GM23248 (cell line): ENCODE measurements around the gene ERH. TPM values are rescaled to one million over a fixed set of nuclear protein-coding genes. Genes with fewer than 3 reads are reported as not detected.

Experiments used
- DNase-seq: peaks from one replicate; pipeline ENCODE4 v3.0.0-alpha.2; 2015
- H2AFZ ChIP-seq: fragments of 200-600 bp; sonication (generic); 2 replicates; pipeline ENCODE4 v1.6.1; 2016; ENCODE audit warnings: antibody characterized with exemption
- H3F3A ChIP-seq: fragments of 200-600 bp; sonication (generic); 2 replicates; pipeline ENCODE4 v1.6.1; 2016; ENCODE audit warnings: mild to moderate bottlenecking, antibody characterized with exemption, mixed run types; ENCODE audit not compliant: insufficient read depth
- H3K27ac ChIP-seq: fragments of 200-600 bp; sonication (generic); 2 replicates; pipeline ENCODE4 v1.5.1; 2016; ENCODE audit warnings: mild to moderate bottlenecking
- H3K27me3 ChIP-seq: fragments of 200-600 bp; sonication (generic); replicated peaks from 2 replicates; pipeline ENCODE4 v1.6.1; 2016; ENCODE audit warnings: mild to moderate bottlenecking; ENCODE audit not compliant: insufficient read depth
- H3K36me3 ChIP-seq: fragments of 200-600 bp; sonication (generic); 2 replicates; pipeline ENCODE4 v1.6.1; 2016; ENCODE audit warnings: low read depth, mild to moderate bottlenecking
- H3K4me1 ChIP-seq: fragments of 200-600 bp; sonication (generic); 2 replicates; pipeline ENCODE4 v1.6.1; 2016; ENCODE audit warnings: mild to moderate bottlenecking; ENCODE audit not compliant: insufficient read depth
- H3K4me2 ChIP-seq: fragments of 200-600 bp; sonication (generic); one replicate; pipeline ENCODE4 v1.6.1; 2016; ENCODE audit warnings: mild to moderate bottlenecking; ENCODE audit not compliant: unreplicated experiment
- H3K4me3 ChIP-seq: fragments of 200-600 bp; sonication (generic); 2 replicates; pipeline ENCODE4 v1.5.1; 2016; ENCODE audit warnings: mild to moderate bottlenecking
- H3K79me2 ChIP-seq: fragments of 200-600 bp; sonication (generic); 2 replicates; pipeline ENCODE4 v1.6.1; 2016; ENCODE audit warnings: mild to moderate bottlenecking; ENCODE audit not compliant: insufficient read depth
- H3K9ac ChIP-seq: fragments of 200-600 bp; sonication (generic); 2 replicates; pipeline ENCODE4 v1.6.1; 2016; ENCODE audit warnings: mild to moderate bottlenecking
- H3K9me2 ChIP-seq: fragments of 200-600 bp; sonication (generic); 2 replicates; pipeline ENCODE4 v1.6.1; 2016; ENCODE audit warnings: mixed run types, mild to moderate bottlenecking, moderate library complexity; ENCODE audit not compliant: insufficient read depth
- H3K9me3 ChIP-seq: fragments of 200-600 bp; sonication (generic); one replicate; pipeline ENCODE4 v1.6.1; 2017; ENCODE audit warnings: low read depth
- H4K20me1 ChIP-seq: fragments of 200-600 bp; sonication (generic); 2 replicates; pipeline ENCODE4 v1.6.0; 2016; ENCODE audit not compliant: insufficient read depth
- EZH2 ChIP-seq: fragments of 200-600 bp; sonication (generic); IDR thresholded peaks from 2 replicates; pipeline ENCODE4 v1.6.1; 2018; ENCODE audit warnings: antibody characterized with exemption, mild to moderate bottlenecking; ENCODE audit not compliant: insufficient read depth, poor library complexity, severe bottlenecking
- EZH2phosphoT487 ChIP-seq: fragments of 200-600 bp; sonication (generic); IDR thresholded peaks from 2 replicates; pipeline ENCODE4 v1.6.1; 2018; ENCODE audit warnings: antibody characterized with exemption, moderate library complexity, mild to moderate bottlenecking, low read depth; ENCODE audit not compliant: insufficient read depth
- whole genome bisulfite sequencing, 2 experiments: methylation state at CpG; one replicate each; pipeline ENCODE4 v1.1.6; 2015 to 2017; ENCODE audit warnings: low lambda C conversion rate in 2 of 2, low coverage in 1 of 2; ENCODE audit errors: missing lambda C conversion rate in 2 of 2; 5-methylcytosine and 5-hydroxymethylcytosine counted together
- in situ Hi-C: fragments of 300-500 bp; cut with MboI; formaldehyde crosslinking; loops from 2 replicates; pipeline ENCODE4 v1.15.0; 2020
- polyA plus RNA-seq: library from polyadenylated mRNA; unstranded; fragments of >200 nt; fragmentation: Nextera tagmentation; extraction: Ambion mirVana; gene quantifications from 2 replicates; pipeline ENCODE4 v1.2.1, GENCODE V29; 2016
- total RNA-seq: library from RNA; depleted of rRNA; stranded (reverse); fragments of >200 nt; shearing (Covaris generic); gene quantifications from 2 replicates; pipeline ENCODE4 v1.2.3, GENCODE V29; 2014

Gene ERH
- total and polyA plus RNA-seq, 2 experiments from 2014 or later, result 70.4 to 136 TPM

DNA sequence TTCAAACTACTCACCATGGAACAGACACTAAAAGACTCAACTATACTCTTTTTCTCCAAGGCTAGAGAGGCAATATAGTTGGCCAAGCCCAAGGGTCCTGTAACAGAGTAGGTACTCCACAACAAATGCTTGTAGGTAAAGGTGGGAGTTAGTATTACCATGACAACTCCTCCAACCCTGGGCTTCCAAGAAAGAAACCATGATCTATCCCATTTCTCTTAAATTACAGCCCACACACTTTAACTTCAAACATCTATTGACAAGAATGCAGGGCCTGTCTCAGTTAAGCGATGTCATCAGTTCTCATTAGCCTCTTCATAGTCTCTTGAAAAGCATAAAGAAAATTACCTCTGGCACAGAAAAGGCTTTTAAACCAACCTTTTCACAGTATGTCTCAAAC is 25.0 kb downstream of the ERH start:
- WGBS, 2 experiments, result 0% methylated on average over 1 of the region's 1 CpG
- Histone ChIP-seq H3K4me2 (no peak overlapping the region), H3F3A (no peaks in the 10 kb centered on the region; the same call in 1 of the 2 replicates), H2AFZ (no peak overlapping the region), H3K27me3 (no peaks in the 10 kb centered on the region), H3K9ac (no peak overlapping the region), H4K20me1 (no peaks in the 10 kb centered on the region), H3K4me1 (0 out of 2 replicates have a peak, but pooled peaks cover 3% of the 10 kb centered on the region), H3K9me3 (no peaks in the 10 kb centered on the region), H3K9me2 (no peaks in the 10 kb centered on the region), H3K79me2 (no peaks in the 10 kb centered on the region), H3K36me3 (0 out of 2 replicates have a peak, but pooled peaks cover 3% of the 10 kb centered on the region), H3K4me3 (no peak overlapping the region), H3K27ac (no peak overlapping the region)
- TF ChIP-seq EZH2phosphoT487 (no peak), EZH2 (no peak)
- in situ Hi-C loops, result no loop called here
- DNase-seq, result no peak

DNA sequence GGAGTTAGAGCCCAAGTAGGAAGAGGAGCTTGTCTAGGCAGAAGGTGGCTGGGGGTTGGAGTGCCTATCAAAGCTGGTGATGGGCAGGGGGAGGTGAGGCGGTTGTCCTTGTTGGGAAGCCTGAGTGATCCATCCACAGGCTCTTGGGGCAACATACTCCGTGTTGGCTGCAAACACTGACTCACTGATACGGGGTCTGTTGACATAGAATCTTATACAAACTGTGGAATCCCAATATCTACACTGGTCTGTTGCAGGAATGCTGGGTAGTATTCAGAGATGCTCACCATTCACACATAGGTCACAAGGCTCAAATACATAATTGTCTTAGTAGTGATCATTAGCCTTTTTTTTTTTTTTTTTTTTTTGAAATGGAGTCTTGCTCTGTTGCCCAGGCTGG is 26.0 kb downstream of the ERH start:
- H3K4me2 ChIP-seq, result no peak overlapping the region
- TF ChIP-seq EZH2 (no peak), EZH2phosphoT487 (no peak)
- no peaks in the 10 kb centered on the region for H3K36me3 ChIP-seq
- no peak for DNase-seq
- H3K9ac ChIP-seq, result no peak overlapping the region
- no peaks in the 10 kb centered on the region for H4K20me1 ChIP-seq
- no peak overlapping the region for H3K27ac ChIP-seq
- H3K9me2 ChIP-seq, result no peaks in the 10 kb centered on the region
- no peak overlapping the region for H3K4me3 ChIP-seq
- in situ Hi-C loops, result no loop called here
- H2AFZ ChIP-seq, result no peak overlapping the region
- H3F3A ChIP-seq, result no peaks in the 10 kb centered on the region
- H3K79me2 ChIP-seq, result no peaks in the 10 kb centered on the region
- H3K27me3 ChIP-seq, result no peaks in the 10 kb centered on the region
- 0 out of 2 replicates have a peak, but pooled peaks cover 3% of the 10 kb centered on the region for H3K4me1 ChIP-seq
- WGBS, 2 experiments, result 95 to 100% methylated on average over 3 of the region's 3 CpGs
- H3K9me3 ChIP-seq, result no peaks in the 10 kb centered on the region

DNA sequence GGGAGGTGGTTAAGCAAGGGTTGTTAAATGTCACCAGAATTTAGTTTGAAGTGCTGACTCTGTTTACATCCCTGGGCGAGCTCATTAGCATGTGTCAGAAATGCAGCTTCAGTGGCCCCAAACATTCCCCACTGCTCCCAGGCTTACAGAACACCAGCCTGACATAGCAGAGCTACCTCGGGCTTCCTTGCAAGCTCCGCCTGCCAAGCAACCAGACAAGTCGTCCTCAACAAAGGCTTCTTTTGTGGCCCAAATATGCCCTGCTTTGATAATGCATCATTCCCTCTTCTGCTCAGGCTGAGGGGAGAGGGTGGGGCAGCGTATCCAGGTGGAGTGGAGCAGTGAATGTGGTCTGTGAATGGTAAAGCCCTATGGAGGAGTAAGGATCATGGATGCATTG is 28.0 kb downstream of the ERH start:
- Histone ChIP-seq H3K79me2 (no peaks in the 10 kb centered on the region), H3K36me3 (no peaks in the 10 kb centered on the region), H3K9ac (no peak overlapping the region), H2AFZ (no peak overlapping the region), H4K20me1 (no peaks in the 10 kb centered on the region), H3K9me2 (no peaks in the 10 kb centered on the region), H3K27me3 (no peaks in the 10 kb centered on the region), H3K4me3 (no peak overlapping the region), H3K4me2 (no peak overlapping the region), H3K9me3 (no peaks in the 10 kb centered on the region), H3K4me1 (no peaks in the 10 kb centered on the region), H3F3A (no peaks in the 10 kb centered on the region), H3K27ac (no peak overlapping the region)
- WGBS, 2 experiments, result 64 to 67% methylated on average over 5 of the region's 5 CpGs
- DNase-seq, result no peak
- in situ Hi-C loops, result no loop called here
- TF ChIP-seq EZH2phosphoT487 (no peak), EZH2 (no peak)

DNA sequence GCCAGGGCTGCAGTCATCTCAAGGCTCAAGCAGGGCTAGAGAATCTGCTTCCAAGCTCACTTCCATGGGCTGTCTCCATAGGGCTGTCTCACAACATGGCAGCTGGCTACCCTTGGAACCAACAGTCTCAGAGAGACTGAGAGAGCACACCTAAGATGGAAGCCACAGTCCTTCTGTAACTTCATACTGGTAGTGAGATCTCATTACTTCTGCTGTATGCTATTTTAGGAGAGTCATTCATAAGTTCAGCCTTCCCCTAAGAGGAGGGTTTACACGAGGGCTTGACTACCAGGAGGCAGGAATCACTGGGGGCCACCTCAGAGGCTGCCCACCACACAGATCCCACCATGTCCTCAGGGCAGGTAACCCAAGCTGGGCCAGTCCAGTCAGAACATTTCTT is 29.7 kb downstream of the ERH start:
- in situ Hi-C loops, result loop anchor here (10.0 kb wide), 1 partner anchor 114 kb away; no protein-coding TSS in a partner anchor
- H3K9me3 ChIP-seq, result no peaks in the 10 kb centered on the region
- no peak for DNase-seq
- H2AFZ ChIP-seq, result no peak overlapping the region
- no peaks in the 10 kb centered on the region for H3K79me2 ChIP-seq
- no peaks in the 10 kb centered on the region for H3K27me3 ChIP-seq
- H3K4me2 ChIP-seq, result no peak overlapping the region
- no peaks in the 10 kb centered on the region for H3K4me1 ChIP-seq
- H3K4me3 ChIP-seq, result no peak overlapping the region
- H3K9me2 ChIP-seq, result no peaks in the 10 kb centered on the region
- TF ChIP-seq EZH2phosphoT487 (no peak), EZH2 (no peak)
- 15 to 33% methylated on average over 1 of the region's 1 CpG for WGBS, 2 experiments
- H4K20me1 ChIP-seq, result no peaks in the 10 kb centered on the region
- no peak overlapping the region for H3K27ac ChIP-seq
- H3K36me3 ChIP-seq, result no peaks in the 10 kb centered on the region
- H3F3A ChIP-seq, result no peaks in the 10 kb centered on the region
- no peak overlapping the region for H3K9ac ChIP-seq

DNA sequence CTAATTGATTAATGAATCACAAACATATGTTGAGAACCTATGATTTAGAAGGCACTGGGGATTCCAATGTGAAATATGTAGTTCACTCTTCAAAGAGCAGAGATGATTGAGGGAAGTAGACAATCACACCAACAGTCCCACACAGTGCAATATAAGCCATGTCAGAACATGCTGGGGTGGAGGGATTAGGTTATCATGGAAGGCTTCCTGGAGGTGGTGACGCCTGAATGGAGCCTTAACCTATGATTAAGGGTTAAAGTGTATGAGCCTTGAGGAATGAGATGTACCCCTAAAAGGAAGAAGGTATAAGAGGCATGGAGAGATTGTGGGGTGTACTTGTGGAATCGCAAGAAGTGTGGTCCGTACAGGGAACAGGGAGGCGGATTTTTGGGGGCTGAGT is 31.3 kb downstream of the ERH start:
- Histone ChIP-seq H3K4me1 (no peaks in the 10 kb centered on the region), H3F3A (no peaks in the 10 kb centered on the region), H3K9ac (no peak overlapping the region), H4K20me1 (no peaks in the 10 kb centered on the region), H3K27ac (no peak overlapping the region), H3K4me3 (no peak overlapping the region), H3K27me3 (no peaks in the 10 kb centered on the region), H3K4me2 (no peak overlapping the region), H3K79me2 (no peaks in the 10 kb centered on the region), H3K36me3 (no peaks in the 10 kb centered on the region), H2AFZ (no peak overlapping the region), H3K9me3 (no peaks in the 10 kb centered on the region), H3K9me2 (no peaks in the 10 kb centered on the region)
- DNase-seq, result no peak
- WGBS, 2 experiments, result 97% methylated on average over 4 of the region's 4 CpGs
- no peak for TF ChIP-seq EZH2
- TF ChIP-seq EZH2phosphoT487, result no peak
- in situ Hi-C loops, result loop anchor here (10.0 kb wide), 1 partner anchor 112 kb away; no protein-coding TSS in a partner anchor
